Ectodermal cell (in vitro differentiated cells): ENCODE results near the gene RAB7B.

Experiments
- H3K27ac ChIP-seq: 2 replicates; pipeline ENCODE4 v1.7.0; 2013; ENCODE audit warnings: mild to moderate bottlenecking, low read depth, low read length; ENCODE audit not compliant: insufficient read depth, poor library complexity, severe bottlenecking
- H3K27me3 ChIP-seq: 2 replicates; pipeline ENCODE4 v1.7.0; 2013; ENCODE audit warnings: mild to moderate bottlenecking, low read length; ENCODE audit not compliant: insufficient read depth, control insufficient read depth, poor library complexity, severe bottlenecking
- H3K36me3 ChIP-seq: one replicate; pipeline ENCODE4 v1.7.0; 2013; ENCODE audit warnings: low read length; ENCODE audit not compliant: control insufficient read depth, insufficient read depth
- H3K4me1 ChIP-seq: one replicate; pipeline ENCODE4 v1.7.0; 2013; ENCODE audit warnings: low read length; ENCODE audit not compliant: control insufficient read depth, insufficient read depth
- H3K4me3 ChIP-seq: 2 replicates; pipeline ENCODE4 v1.7.0; 2013; ENCODE audit warnings: low read depth, low read length, control low read depth; ENCODE audit not compliant: insufficient read depth
- H3K9me3 ChIP-seq: 2 replicates; pipeline ENCODE4 v1.7.0; 2013; ENCODE audit warnings: mild to moderate bottlenecking, low read length, moderate library complexity; ENCODE audit not compliant: control insufficient read depth
- WGBS, 2 experiments: methylation state at CpG; one replicate each; pipeline ENCODE4 v1.1.7; 2013; ENCODE audit warnings: missing lambda C conversion rate in 2 of 2; 5-methylcytosine and 5-hydroxymethylcytosine counted together

Gene RAB7B

GRCh38 chr1:205951746-205952145 is 51.4 kb downstream of the RAB7B start:
- H3K4me1 ChIP-seq: peaks cover 9% of the 10 kb centered on the region
- H3K4me3 ChIP-seq: no peak overlapping the region
- WGBS, 2 experiments: 93 to 100% methylated on average over 1 of the region's 1 CpG
- no peaks in the 10 kb centered on the region for H3K36me3 ChIP-seq
- no peak overlapping the region for H3K27ac ChIP-seq
- H3K9me3 ChIP-seq: no peaks in the 10 kb centered on the region
- H3K27me3 ChIP-seq: no peaks in the 10 kb centered on the region

GRCh38 chr1:205950826-205951549 is 52.2 kb downstream of the RAB7B start:
- 95% methylated on average over 7 of the region's 7 CpGs for WGBS, 2 experiments
- H3K27ac ChIP-seq: no peak overlapping the region
- H3K4me3 ChIP-seq: no peak overlapping the region
- H3K36me3 ChIP-seq: no peaks in the 10 kb centered on the region
- no peaks in the 10 kb centered on the region for H3K9me3 ChIP-seq
- H3K4me1 ChIP-seq: peaks cover 9% of the 10 kb centered on the region
- no peaks in the 10 kb centered on the region for H3K27me3 ChIP-seq

GRCh38 chr1:205950280-205950679 is 52.9 kb downstream of the RAB7B start:
- Histone ChIP-seq H3K27me3 (no peaks in the 10 kb centered on the region), H3K4me1 (peaks cover 9% of the 10 kb centered on the region), H3K36me3 (no peaks in the 10 kb centered on the region), H3K9me3 (no peaks in the 10 kb centered on the region), H3K4me3 (no peak overlapping the region), H3K27ac (no peak overlapping the region)
- WGBS, 2 experiments: 82 to 83% methylated on average over 8 of the region's 8 CpGs

- Histone ChIP-seq H3K36me3 (no peaks in the 10 kb centered on the region), H3K4me3 (no peak overlapping the region), H3K4me1 (peaks cover 9% of the 10 kb centered on the region), H3K27ac (no peak overlapping the region), H3K27me3 (no peaks in the 10 kb centered on the region), H3K9me3 (no peaks in the 10 kb centered on the region)
- WGBS, 2 experiments: 94 to 97% methylated on average over 1 of the region's 1 CpG
Observed at GRCh38 chr1:205949753-205950152, 53.4 kb downstream of the RAB7B start.

- no peaks in the 10 kb centered on the region for H3K36me3 ChIP-seq
- H3K4me3 ChIP-seq: no peak overlapping the region
- H3K4me1 ChIP-seq: peaks cover 11% of the 10 kb centered on the region
- no peaks in the 10 kb centered on the region for H3K9me3 ChIP-seq
- H3K27ac ChIP-seq: no peak overlapping the region
- 93 to 96% methylated on average over 3 of the region's 3 CpGs for WGBS, 2 experiments
- no peaks in the 10 kb centered on the region for H3K27me3 ChIP-seq
Observed at GRCh38 chr1:205948886-205949285, 54.3 kb downstream of the RAB7B start.

- Histone ChIP-seq H3K4me3 (no peak overlapping the region), H3K36me3 (no peaks in the 10 kb centered on the region), H3K9me3 (no peaks in the 10 kb centered on the region), H3K27me3 (no peaks in the 10 kb centered on the region), H3K4me1 (peaks cover 16% of the 10 kb centered on the region), H3K27ac (no peak overlapping the region)
- WGBS, 2 experiments: 91 to 96% methylated on average over 4 of the region's 4 CpGs
Observed at GRCh38 chr1:205948039-205948438, 55.2 kb downstream of the RAB7B start.

GRCh38 chr1:205947024-205947423 is 56.2 kb downstream of the RAB7B start:
- Histone ChIP-seq H3K36me3 (no peaks in the 10 kb centered on the region), H3K27me3 (no peaks in the 10 kb centered on the region), H3K4me3 (no peak overlapping the region), H3K27ac (no peak overlapping the region), H3K9me3 (no peaks in the 10 kb centered on the region), H3K4me1 (peaks cover 19% of the 10 kb centered on the region)
- WGBS, 2 experiments: 94 to 95% methylated on average over 4 of the region's 4 CpGs

- 95 to 98% methylated on average over 3 of the region's 3 CpGs for WGBS, 2 experiments
- Histone ChIP-seq H3K36me3 (no peaks in the 10 kb centered on the region), H3K4me1 (peaks cover 21% of the 10 kb centered on the region)
Observed at GRCh38 chr1:205945069-205945468, 58.1 kb downstream of the RAB7B start.

GRCh38 chr1:205944525-205944924 is 58.7 kb downstream of the RAB7B start:
- Histone ChIP-seq H3K4me3 (no peak overlapping the region), H3K9me3 (no peaks in the 10 kb centered on the region), H3K27me3 (no peaks in the 10 kb centered on the region), H3K27ac (no peak overlapping the region), H3K36me3 (no peaks in the 10 kb centered on the region), H3K4me1 (peaks cover 26% of the 10 kb centered on the region)
- WGBS, 2 experiments: 92 to 94% methylated on average over 3 to 4 of the region's 4 CpGs

More at GRCh38 chr1:205945069-205945468, 58.1 kb downstream of the RAB7B start:
- H3K4me3 ChIP-seq: no peak overlapping the region
- H3K27me3 ChIP-seq: no peaks in the 10 kb centered on the region
- no peaks in the 10 kb centered on the region for H3K9me3 ChIP-seq
- no peak overlapping the region for H3K27ac ChIP-seq

GRCh38 chr1:205943245-205943644 is 60.0 kb downstream of the RAB7B start, which contains the start of gene SLC26A9:
SLC26A9 (minus strand) TSS chr1:205943456; CDS start chr1:205935820, 7,636 bp downstream.
- H3K9me3 ChIP-seq: no peaks in the 10 kb centered on the region
- H3K27ac ChIP-seq: no peak within 1 kb of the TSS
- no peaks in the 10 kb centered on the region for H3K27me3 ChIP-seq
- H3K4me3 ChIP-seq: no peak within 1 kb of the TSS
- peaks cover 32% of the 10 kb centered on the region for H3K4me1 ChIP-seq
- no peaks in the 10 kb centered on the region for H3K36me3 ChIP-seq
- 81 to 83% methylated on average over 7 of the region's 7 CpGs for WGBS, 2 experiments
